SH-SY5Y (cell line): ENCODE data around the gene CWC22.

Source experiments
- GATA2 ChIP-seq: IDR thresholded peaks from 2 replicates; pipeline ENCODE4 v1.6.1; 2011; ENCODE audit warnings: mild to moderate bottlenecking, low read depth, low read length
- GATA3 ChIP-seq: IDR thresholded peaks from 2 replicates; pipeline ENCODE4 v1.6.1; 2011; ENCODE audit warnings: low read depth, mild to moderate bottlenecking, low read length, moderate library complexity

- TF ChIP-seq GATA3: no peak
- no peak for TF ChIP-seq GATA2
These were observed 3.6 kb upstream of the CWC22 start for GRCh38 chr2:180010701-180011100.
